Measurements from ENCODE around the gene ALDH1A3.
A peak's percentile ranks its signal among the peaks of the same experiment; 100 is the strongest.

The ALDH1A3 gene

GRCh38 chr15:100867433-100867832 lies 12.2 kb upstream of the ALDH1A3 start:
- H3K36me3 ChIP-seq, result no peaks in the 10 kb centered on the region
- TF ChIP-seq, protein P1, sequence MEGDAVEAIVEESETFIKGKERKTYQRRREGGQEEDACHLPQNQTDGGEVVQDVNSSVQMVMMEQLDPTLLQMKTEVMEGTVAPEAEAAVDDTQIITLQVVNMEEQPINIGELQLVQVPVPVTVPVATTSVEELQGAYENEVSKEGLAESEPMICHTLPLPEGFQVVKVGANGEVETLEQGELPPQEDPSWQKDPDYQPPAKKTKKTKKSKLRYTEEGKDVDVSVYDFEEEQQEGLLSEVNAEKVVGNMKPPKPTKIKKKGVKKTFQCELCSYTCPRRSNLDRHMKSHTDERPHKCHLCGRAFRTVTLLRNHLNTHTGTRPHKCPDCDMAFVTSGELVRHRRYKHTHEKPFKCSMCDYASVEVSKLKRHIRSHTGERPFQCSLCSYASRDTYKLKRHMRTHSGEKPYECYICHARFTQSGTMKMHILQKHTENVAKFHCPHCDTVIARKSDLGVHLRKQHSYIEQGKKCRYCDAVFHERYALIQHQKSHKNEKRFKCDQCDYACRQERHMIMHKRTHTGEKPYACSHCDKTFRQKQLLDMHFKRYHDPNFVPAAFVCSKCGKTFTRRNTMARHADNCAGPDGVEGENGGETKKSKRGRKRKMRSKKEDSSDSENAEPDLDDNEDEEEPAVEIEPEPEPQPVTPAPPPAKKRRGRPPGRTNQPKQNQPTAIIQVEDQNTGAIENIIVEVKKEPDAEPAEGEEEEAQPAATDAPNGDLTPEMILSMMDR (IDR thresholded peaks at IDR 0.05), result no peak
- no peaks in the 10 kb centered on the region for H3K9me3 ChIP-seq

GRCh38 chr15:100869151-100869999 lies 10.3 kb upstream of the ALDH1A3 start:
- Histone ChIP-seq H3K9me3 (no peaks in the 10 kb centered on the region), H3K27ac (no peak overlapping the region), H3K4me3 (ENCODE audit: low read depth in 1 of 2, low read length in 1 of 2) (no peak overlapping the region), H3K27me3 (peaks cover 23% of the 10 kb centered on the region), H3K36me3 (no peaks in the 10 kb centered on the region), H3K4me1 (ENCODE audit: control insufficient read depth in 1 of 2, insufficient read depth in 1 of 2, low read depth in 1 of 2, low read length in 1 of 2) (peaks cover 0 to 5% of the 10 kb centered on the region in 2 experiments)
- TF ChIP-seq, protein P1 (IDR thresholded peaks at IDR 0.05), result no peak

More at GRCh38 chr15:100867433-100867832, 12.2 kb upstream of the ALDH1A3 start:
- Histone ChIP-seq H3K4me1 (ENCODE audit: control insufficient read depth in 1 of 2, insufficient read depth in 1 of 2, low read depth in 1 of 2, low read length in 1 of 2) (no peaks in the 10 kb centered on the region), H3K27ac (no peak overlapping the region), H3K27me3 (peaks cover 33% of the 10 kb centered on the region), H3K4me3 (ENCODE audit: low read depth in 1 of 2, low read length in 1 of 2) (no peak overlapping the region)

DNA sequence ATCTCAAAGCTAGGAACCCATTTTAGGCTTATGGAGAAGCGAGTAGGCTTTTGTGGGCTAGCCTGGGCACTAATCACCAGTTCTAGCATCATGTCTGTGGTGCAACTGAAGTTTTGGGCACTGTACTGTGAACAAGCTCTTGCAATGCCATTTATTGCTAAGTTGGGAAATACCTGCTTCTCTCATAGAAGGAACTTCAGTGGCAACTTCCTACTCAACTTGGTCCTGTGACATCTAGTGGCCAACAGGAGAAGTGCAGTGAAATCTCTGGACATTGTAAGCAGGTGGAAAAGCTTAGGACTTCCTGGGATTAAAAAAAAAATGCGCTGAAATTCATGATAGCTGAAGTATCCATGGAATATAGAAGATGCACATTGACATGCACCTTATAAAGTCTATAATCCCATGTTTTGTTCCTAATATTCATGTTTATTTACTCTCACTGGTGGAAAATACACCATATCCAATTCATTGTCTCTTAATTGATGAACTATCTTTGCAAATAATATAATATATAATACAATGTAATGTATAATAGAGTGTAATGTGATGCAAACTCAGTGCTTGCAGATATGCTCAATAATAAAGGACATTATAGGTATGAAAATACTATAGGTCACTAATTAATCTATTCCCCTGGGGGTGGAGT lies 6.5 kb upstream of the ALDH1A3 start:
- Histone ChIP-seq H3K4me3 (ENCODE audit: low read depth in 1 of 2, low read length in 1 of 2) (no peak overlapping the region), H3K27me3 (peaks cover 46% of the 10 kb centered on the region), H3K4me1 (ENCODE audit: control insufficient read depth in 1 of 2, insufficient read depth in 1 of 2, low read depth in 1 of 2, low read length in 1 of 2) (peaks cover 0 to 5% of the 10 kb centered on the region in 2 experiments), H3K36me3 (no peaks in the 10 kb centered on the region), H3K27ac (no peak overlapping the region), H3K9me3 (no peaks in the 10 kb centered on the region)
- TF ChIP-seq, protein P1 (IDR thresholded peaks at IDR 0.05), result peak; percentile 89

- H3K36me3 ChIP-seq, result no peaks in the 10 kb centered on the region
- H3K27me3 ChIP-seq, result peaks cover 70% of the 10 kb centered on the region
- no peaks in the 10 kb centered on the region for H3K9me3 ChIP-seq
- H3K27ac ChIP-seq, result no peak overlapping the region
- no peak overlapping the region for H3K4me3 ChIP-seq (ENCODE audit: low read depth in 1 of 2, low read length in 1 of 2)
- TF ChIP-seq, protein P1 (IDR thresholded peaks at IDR 0.05), result no peak
- peaks cover 11 to 23% of the 10 kb centered on the region in 2 experiments for H3K4me1 ChIP-seq (ENCODE audit: control insufficient read depth in 1 of 2, insufficient read depth in 1 of 2, low read depth in 1 of 2, low read length in 1 of 2)
Measured at GRCh38 chr15:100875495-100875894, 4.1 kb upstream of the ALDH1A3 start.

- TF ChIP-seq, protein P1 (IDR thresholded peaks at IDR 0.05), result no peak
- Histone ChIP-seq H3K4me1 (ENCODE audit: control insufficient read depth in 1 of 2, insufficient read depth in 1 of 2, low read depth in 1 of 2, low read length in 1 of 2) (peaks cover 12 to 25% of the 10 kb centered on the region in 2 experiments), H3K4me3 (ENCODE audit: low read depth in 1 of 2, low read length in 1 of 2) (no peak overlapping the region), H3K27me3 (peaks cover 74% of the 10 kb centered on the region), H3K27ac (no peak overlapping the region), H3K36me3 (no peaks in the 10 kb centered on the region), H3K9me3 (no peaks in the 10 kb centered on the region)
Measured at GRCh38 chr15:100875976-100876375, 3.7 kb upstream of the ALDH1A3 start.
